Stimulated activated CD4-positive, alpha-beta T cell treated with anti-CD3 and anti-CD28 coated beads, Interleukin-2, amount 100 ng/mL, for 48 hours (primary cell): ENCODE results near the gene KCNJ15.

ENCODE experiments used
- DNase-seq, 2 donors: peaks; one replicate each; pipeline ENCODE4 v3.0.0-alpha.2; 2020

The KCNJ15 gene

DNA sequence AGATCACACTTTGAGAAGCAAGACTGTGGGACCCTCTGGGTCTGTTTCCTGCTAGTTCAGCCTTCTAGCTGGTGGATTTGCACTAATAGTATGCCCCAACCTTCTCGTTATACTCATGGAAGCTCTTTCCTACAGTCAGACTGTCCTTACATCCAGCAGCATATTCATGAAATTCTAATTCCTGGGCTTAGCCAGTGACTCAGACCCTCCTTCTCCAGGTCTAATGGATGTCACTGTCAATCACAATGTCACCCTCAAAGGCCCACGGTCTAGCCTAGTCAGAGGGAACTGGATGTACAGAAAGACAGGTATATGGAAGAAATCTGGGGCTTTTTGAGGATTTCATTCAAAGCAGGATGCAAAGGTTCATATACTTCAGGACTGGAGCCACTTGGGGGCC, 72.4 kb downstream of the KCNJ15 start:
- DNase-seq: no peak

DNA sequence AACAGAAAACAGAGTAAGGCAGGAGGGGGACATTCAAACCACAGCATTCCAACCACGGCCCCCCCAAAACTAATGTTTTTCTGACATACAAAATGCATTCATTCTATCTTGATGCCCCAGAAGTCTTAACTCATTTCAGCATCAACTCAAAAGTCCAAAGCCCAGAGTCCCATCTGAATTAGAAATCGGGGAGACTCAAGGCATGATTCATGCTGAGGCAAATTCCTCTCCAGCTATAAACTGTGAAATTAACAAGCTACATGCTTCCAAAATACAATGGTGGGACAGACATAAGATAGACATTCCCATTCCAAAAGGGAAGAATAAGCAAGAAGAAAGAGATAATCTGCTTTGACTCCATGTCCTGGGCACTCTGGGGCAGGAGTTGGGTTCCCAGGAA, 73.9 kb downstream of the KCNJ15 start:
- DNase-seq: no peak

DNA sequence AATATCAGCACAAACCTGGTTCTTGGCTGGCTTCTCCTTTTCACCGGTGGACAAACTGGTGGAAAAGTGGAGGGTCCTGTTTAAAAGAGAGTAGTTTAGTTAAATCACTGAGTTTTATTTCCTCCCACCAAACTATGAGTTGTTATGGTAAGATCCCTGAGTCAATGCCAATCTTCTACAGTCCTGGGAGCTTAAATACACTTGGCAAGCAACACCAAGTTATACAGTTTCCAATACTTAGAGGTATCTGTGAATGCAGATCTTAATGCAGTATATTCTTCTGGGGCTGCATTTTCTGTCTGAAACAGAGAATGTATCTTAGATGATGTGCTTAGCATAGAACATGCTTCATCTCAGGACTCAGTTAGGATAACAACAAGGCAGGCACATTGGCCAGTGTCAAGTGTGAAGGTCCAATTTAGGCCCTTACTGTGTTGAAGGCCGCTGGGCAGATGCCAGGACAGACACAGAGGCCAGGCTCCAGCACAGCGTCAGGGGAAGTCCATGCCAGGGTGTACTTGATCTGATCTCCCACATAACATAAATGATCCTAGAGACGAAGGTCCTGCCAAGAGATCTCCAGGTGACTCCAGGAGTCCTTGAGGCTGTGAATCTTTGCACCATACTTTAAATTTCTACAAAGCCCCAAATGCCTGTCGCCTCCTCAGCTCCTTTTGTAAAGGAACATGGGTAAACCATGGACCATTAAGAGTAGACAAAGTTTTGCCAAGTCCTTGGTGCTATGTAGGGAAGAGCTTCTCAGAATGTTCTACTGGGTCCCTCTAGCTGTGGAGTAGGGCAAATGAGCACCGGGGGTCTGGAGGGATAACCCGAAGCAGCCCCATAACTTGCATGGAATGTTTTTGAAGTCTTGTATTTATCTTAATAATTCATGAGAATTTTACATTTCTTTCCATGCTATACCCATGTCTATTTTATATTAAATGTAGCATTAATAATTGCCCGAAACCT, 76.8 kb downstream of the KCNJ15 start:
- no peak for DNase-seq

- DNase-seq: no peak
Measured at GRCh38 chr21:38334866-38335265, 78.1 kb downstream of the KCNJ15 start.

DNA sequence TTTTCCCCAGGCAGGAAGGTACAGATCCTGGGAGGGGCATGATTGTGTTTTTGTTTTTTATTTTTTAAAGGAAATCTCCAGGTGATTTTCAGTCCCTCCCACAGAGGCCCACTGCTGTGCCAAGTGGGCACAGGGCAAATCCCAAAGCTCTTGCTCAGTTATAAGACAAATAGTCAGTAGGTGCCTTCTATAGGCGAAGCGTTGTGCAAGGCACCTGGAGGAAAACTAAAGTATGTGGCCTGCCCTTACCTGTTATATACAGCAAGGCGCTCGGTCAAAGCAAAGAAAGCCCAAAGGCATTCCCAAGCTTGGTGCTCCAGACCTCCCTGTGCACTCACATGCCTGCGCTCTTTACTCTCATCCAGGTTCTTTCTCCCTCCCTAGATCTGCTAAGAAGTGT, 81.0 kb downstream of the KCNJ15 start:
- DNase-seq: no peak

GRCh38 chr21:38340131-38340530, 83.3 kb downstream of the KCNJ15 start:
- DNase-seq: no peak

- DNase-seq: no peak
Measured at GRCh38 chr21:38341546-38342012, 84.8 kb downstream of the KCNJ15 start.

- no peak for DNase-seq
Measured at GRCh38 chr21:38342739-38343138, 85.9 kb downstream of the KCNJ15 start.

DNA sequence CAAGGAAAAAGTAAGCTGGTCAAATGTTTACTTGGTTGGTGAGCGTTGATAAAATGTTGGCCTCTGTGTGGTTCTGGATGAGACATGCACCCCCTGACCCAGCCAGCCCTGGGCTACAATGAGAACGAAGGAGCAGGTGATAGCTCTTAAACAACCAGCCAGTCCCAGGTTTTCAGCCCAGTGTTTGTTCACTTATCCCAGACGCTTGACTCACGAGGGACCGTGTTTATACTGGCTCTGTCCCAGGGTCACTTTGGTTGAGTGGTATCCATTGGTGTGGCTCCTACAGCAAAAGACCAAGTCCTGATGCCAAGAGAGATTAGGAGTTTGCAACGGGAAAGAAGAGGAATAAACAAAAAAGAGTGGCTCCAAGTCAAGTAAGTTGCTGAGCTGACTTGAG, 86.9 kb downstream of the KCNJ15 start:
- no peak for DNase-seq

DNA sequence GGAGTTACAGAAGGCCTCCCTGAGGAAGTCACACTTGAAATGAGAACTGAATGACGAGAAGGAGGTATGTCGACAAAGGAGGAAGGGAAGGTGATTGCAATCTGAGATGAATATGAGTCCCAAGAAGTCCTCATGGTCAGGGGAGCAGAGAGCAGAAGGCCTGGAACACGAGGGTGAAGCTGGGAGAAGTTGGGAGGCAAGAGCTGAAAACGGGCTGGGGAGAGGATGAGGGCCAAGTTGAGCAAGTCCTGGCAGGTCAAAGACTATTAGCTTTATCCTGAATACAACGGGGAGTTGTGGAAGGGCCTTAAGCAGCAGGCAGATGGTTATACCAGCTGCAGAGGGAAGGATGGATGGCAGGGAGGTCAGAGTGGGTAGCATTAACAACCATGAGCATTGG, 89.5 kb downstream of the KCNJ15 start:
- no peak for DNase-seq

- peak in 1 of 2 donors; percentile 18 for DNase-seq
Measured at GRCh38 chr21:38349111-38349746, 92.4 kb downstream of the KCNJ15 start.

DNA sequence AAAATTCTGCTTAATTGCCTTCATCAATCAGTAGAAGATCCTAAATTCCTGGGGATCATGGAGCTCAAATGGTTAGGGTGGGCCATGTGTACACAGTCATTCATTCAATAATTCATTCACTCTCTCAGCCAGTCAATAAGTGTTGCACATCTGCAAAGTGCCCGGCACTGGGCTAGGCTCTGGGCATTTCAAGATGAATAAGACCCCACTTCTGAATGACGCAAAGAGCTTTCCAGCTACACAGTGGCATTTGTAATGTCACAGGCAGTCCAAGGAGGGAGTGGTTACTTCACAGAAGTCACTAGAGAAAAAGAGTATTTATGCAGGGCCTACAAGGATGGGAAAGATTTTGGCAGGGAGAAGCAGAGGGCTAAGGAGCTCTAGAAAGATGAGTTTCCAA, 93.2 kb downstream of the KCNJ15 start:
- DNase-seq: no peak

GRCh38 chr21:38350684-38351083, 93.9 kb downstream of the KCNJ15 start:
- DNase-seq: no peak

- DNase-seq: no peak
Measured at GRCh38 chr21:38351176-38351959, 94.6 kb downstream of the KCNJ15 start.

- DNase-seq: no peak
Measured at GRCh38 chr21:38351961-38352521, 95.2 kb downstream of the KCNJ15 start.

DNA sequence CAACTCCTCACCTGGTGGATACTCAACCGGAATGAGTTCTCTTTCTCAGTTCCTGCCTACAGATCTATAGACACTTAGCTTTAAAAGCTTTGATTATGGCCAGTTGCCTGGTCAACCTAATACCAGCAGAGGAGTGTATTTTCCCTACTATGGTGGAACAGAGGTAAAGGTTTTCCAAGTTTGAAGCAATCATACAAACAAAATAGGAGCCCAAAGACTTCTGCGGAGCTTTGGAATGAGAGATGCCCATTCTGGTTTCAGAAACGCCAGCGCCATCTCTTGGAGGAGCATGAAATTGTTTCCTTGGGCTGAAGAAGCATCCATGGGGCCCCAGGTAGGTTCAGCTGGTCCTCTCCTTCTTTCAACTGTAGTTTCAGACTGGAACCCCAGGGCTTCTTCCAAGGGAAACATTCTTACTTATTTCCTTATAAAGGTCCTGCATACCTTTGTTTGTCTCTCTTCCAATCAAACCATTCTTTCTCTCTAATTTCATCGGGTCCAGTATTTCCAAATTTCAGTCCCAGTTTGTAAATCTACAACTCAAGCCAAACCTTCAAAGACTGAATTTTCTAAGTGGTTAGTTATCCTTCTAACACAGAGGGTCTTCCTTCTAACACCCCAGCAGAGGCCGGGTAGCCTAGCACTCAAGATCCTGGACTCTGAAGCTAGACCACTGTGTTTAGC, 95.9 kb downstream of the KCNJ15 start:
- peak; percentile 51 to 66 for DNase-seq

DNA sequence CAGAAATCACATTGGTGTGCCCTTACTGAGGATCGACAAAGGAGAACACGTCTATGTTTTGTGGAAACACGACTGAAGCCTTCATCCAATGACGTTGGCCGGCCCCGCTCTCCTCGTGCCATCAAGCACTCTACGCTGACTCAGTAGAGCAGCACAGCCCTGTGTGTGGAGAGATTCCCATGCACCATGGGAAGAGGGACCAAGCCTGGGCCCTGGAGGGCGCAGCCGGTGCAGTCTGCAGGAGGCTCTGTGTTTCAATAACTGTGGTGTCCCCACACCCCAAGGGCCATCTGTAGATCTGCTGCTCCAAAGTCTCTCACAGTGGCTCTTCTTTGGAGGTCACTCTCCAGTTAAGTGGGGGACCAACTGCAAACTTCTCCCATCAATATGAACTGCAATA, 97.4 kb downstream of the KCNJ15 start:
- no peak for DNase-seq

DNA sequence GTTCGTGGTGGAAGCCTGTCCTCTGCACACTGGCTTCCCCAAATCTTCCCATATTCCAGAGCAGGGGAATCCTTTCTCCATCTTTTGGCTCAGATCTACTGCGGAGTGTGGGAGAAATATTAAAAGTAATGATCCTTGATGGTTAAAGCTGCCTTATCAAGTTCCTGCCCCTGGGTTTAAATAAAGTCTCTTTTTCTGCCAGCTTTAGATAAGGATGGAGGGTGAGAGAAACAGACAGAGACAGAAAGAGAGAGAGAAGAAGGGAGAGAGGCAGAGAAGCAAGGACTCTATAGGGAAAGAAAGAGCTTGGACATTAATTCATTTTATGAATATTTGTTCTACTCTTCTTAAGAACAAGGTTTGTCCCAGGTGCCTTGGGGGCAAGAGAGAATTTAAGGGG, 98.0 kb downstream of the KCNJ15 start:
- DNase-seq: no peak

DNA sequence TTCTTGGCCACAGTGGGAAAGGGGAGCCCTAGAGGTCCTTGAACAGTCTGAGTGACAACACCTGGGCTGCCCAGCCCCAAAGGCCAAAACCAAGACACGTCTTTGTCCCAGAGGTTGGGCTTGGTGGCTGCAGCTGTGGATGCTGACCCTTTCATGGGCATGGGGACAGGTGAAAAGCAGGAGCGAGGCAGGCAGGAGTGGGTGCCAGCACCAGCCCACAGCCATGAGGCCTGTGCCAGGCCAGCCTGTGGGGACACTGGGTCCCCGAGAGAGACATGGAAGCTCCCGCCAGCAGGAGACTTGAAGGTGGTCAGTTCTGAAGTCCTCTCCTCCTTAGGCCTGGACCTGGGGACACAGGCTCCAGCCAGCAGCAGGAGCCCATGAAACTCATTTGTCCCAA, 98.6 kb downstream of the KCNJ15 start:
- no peak for DNase-seq

DNA sequence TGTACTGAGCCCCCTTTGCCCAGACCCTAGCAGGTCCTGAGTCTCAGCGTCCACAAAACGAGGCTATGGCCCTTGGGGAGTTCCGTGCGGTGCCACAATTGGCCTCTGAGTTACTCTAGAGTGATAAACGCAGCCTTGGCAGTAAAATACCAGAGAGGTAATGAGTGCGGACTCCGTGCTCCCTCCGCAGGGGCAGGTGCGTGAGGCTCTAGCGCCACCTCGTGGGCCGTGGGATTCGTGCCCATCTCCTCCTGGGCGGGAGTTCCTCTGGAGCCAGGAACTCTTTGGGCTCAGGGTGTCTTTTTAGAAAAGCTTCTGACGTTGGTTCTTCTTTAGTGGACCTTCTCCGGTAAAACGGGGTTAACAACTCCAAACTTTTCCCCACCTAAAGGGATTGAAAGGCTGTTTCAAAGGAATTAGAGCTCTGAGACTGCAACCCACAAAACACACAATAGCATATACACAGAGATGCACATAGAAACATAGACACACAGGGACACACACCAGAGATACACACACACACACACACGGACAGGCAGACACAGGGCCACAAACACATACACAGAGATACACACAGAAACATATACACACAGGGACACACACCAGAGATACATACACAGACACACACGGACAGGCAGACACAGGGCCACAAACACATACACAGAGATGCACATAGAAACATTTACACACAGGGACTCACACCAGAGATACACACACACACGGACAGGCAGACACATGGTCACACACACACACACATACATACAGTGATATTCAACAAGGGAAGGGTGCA, 99.4 kb downstream of the KCNJ15 start:
- peak; percentile 77 to 84 for DNase-seq
